Neural crest cell (in vitro differentiated cells): ENCODE measurements around the gene TTLL9. TPM values are rescaled to one million over a fixed set of nuclear protein-coding genes. Genes with fewer than 3 reads are reported as not detected.

ENCODE experiments used
- DNase-seq: peaks from one replicate; pipeline ENCODE4 v3.0.0; 2021; ENCODE audit warnings: low read depth, mixed read lengths, low spot score
- H3K27ac Mint-ChIP-seq: one replicate; pipeline ENCODE4 v1.8.0; 2021; ENCODE audit warnings: mild to moderate bottlenecking, mixed read lengths; ENCODE audit not compliant: unreplicated experiment
- H3K27me3 Mint-ChIP-seq: 2 replicates; pipeline ENCODE4 v1.8.0; 2021; ENCODE audit warnings: low read depth, mild to moderate bottlenecking, mixed read lengths
- H3K36me3 Mint-ChIP-seq: 2 replicates; pipeline ENCODE4 v1.8.0; 2021; ENCODE audit warnings: low read depth, mild to moderate bottlenecking, mixed read lengths
- H3K4me1 Mint-ChIP-seq: 2 replicates; pipeline ENCODE4 v1.8.0; 2021; ENCODE audit warnings: mixed read lengths
- H3K4me3 Mint-ChIP-seq: one replicate; pipeline ENCODE4 v1.8.0; 2021; ENCODE audit warnings: mild to moderate bottlenecking, mixed read lengths
- H3K9me3 Mint-ChIP-seq: 2 replicates; pipeline ENCODE4 v1.8.0; 2021; ENCODE audit warnings: mixed read lengths
- CTCF ChIP-seq: fragments of 200-600 bp; sonication (generic); conservative IDR thresholded peaks from 2 replicates; pipeline ENCODE4 v1.5.0; 2021; ENCODE audit warnings: antibody characterized with exemption, mild to moderate bottlenecking
- total RNA-seq: library from RNA; stranded (reverse); gene quantifications from 2 replicates; pipeline ENCODE4 v1.2.1, GENCODE V29; 2021

The TTLL9 gene
- total RNA-seq, 1 donor from 2014 or later = 3.3 TPM

GRCh38 chr20:31988430-31989015, 118.1 kb downstream of the TTLL9 start:
- H3K27ac Mint-ChIP-seq = no peak overlapping the region
- no peak overlapping the region for H3K4me3 Mint-ChIP-seq

GRCh38 chr20:31989030-31989645, 118.7 kb downstream of the TTLL9 start:
- no peak for DNase-seq
- no peak for TF ChIP-seq CTCF
- Mint-ChIP-seq H3K9me3 (no peaks in the 10 kb centered on the region), H3K4me1 (no peaks in the 10 kb centered on the region), H3K4me3 (no peak overlapping the region), H3K27ac (no peak overlapping the region), H3K27me3 (peaks cover 35% of the 10 kb centered on the region), H3K36me3 (no peaks in the 10 kb centered on the region)

More at GRCh38 chr20:31988430-31989015, 118.1 kb downstream of the TTLL9 start:
- Mint-ChIP-seq H3K36me3 (no peaks in the 10 kb centered on the region), H3K9me3 (no peaks in the 10 kb centered on the region), H3K27me3 (peaks cover 29% of the 10 kb centered on the region), H3K4me1 (no peaks in the 10 kb centered on the region)
- TF ChIP-seq CTCF = no peak
- DNase-seq = no peak

GRCh38 chr20:31990641-31991338, 120.4 kb downstream of the TTLL9 start:
- Mint-ChIP-seq H3K27ac (no peak overlapping the region), H3K4me1 (no peaks in the 10 kb centered on the region), H3K27me3 (peaks cover 52% of the 10 kb centered on the region), H3K4me3 (no peak overlapping the region), H3K36me3 (no peaks in the 10 kb centered on the region), H3K9me3 (no peaks in the 10 kb centered on the region)
- no peak for DNase-seq
- TF ChIP-seq CTCF = no peak

- peaks cover 57% of the 10 kb centered on the region for H3K27me3 Mint-ChIP-seq
- no peaks in the 10 kb centered on the region for H3K36me3 Mint-ChIP-seq
- H3K27ac Mint-ChIP-seq = no peak overlapping the region
- H3K4me3 Mint-ChIP-seq = no peak overlapping the region
- no peak for DNase-seq
- H3K9me3 Mint-ChIP-seq = no peaks in the 10 kb centered on the region
- no peaks in the 10 kb centered on the region for H3K4me1 Mint-ChIP-seq
- TF ChIP-seq CTCF = no peak
These were observed 120.9 kb downstream of the TTLL9 start for GRCh38 chr20:31991339-31991705.

- Mint-ChIP-seq H3K36me3 (no peaks in the 10 kb centered on the region), H3K4me1 (no peaks in the 10 kb centered on the region), H3K9me3 (no peaks in the 10 kb centered on the region), H3K4me3 (no peak overlapping the region), H3K27ac (no peak overlapping the region), H3K27me3 (peaks cover 63% of the 10 kb centered on the region)
- no peak for TF ChIP-seq CTCF
- DNase-seq = no peak
These were observed 121.7 kb downstream of the TTLL9 start for GRCh38 chr20:31992086-31992485.

Other genes with a start within 250 kb of the TTLL9 start
- not detected in 2 replicates for gene COX4I2, start 232.7 kb upstream of the TTLL9 start, total RNA-seq
- gene BCL2L1, start 147.8 kb upstream of the TTLL9 start, total RNA-seq = 74.3 and 74.8 TPM in 2 replicates
- gene TPX2, start 131.3 kb upstream of the TTLL9 start, total RNA-seq = 208 and 210 TPM in 2 replicates
- gene MYLK2, start 51.3 kb upstream of the TTLL9 start, total RNA-seq = 1.6 and 1.8 TPM in 2 replicates
- not detected in 2 replicates for gene FOXS1, start 25.0 kb upstream of the TTLL9 start, total RNA-seq
- gene DUSP15, start 107 bp upstream of the TTLL9 start, total RNA-seq = 13.5 and 13.7 TPM in 2 replicates
- gene PDRG1, start 81.4 kb downstream of the TTLL9 start, total RNA-seq = 32.0 and 34.9 TPM in 2 replicates
- 4.5 and 4.9 TPM in 2 replicates for gene XKR7, start 97.5 kb downstream of the TTLL9 start, total RNA-seq
- 0.14 and 0.26 TPM in 2 replicates for gene CCM2L, start 139.8 kb downstream of the TTLL9 start, total RNA-seq
- gene HCK, start 181.6 kb downstream of the TTLL9 start, total RNA-seq = not detected in 2 replicates
- 76.7 and 76.8 TPM in 2 replicates for gene TM9SF4, start 239.1 kb downstream of the TTLL9 start, total RNA-seq